ENCODE data around the gene ATP6V1G1.
"Not testable (repeated sequence)": the region's sequence is repeated elsewhere in the genome, so short reads cannot be mapped to it uniquely, and the experiment has no call there.

Gene ATP6V1G1

GRCh38 chr9:114591849-114592248 is 4.3 kb downstream of the ATP6V1G1 start:
- no peak for DNase-seq (ENCODE audit: low read depth)
- no peak for TF ChIP-seq CTCF (IDR thresholded peaks at IDR 0.05; ENCODE audit: low read length, missing control alignments)
- no peak overlapping the region for H3K4me3 ChIP-seq (replicated peaks; ENCODE audit: low read depth, low read length)

- no peak overlapping the region for H3K4me3 ChIP-seq (replicated peaks; ENCODE audit: low read depth, low read length)
- DNase-seq (ENCODE audit: low read depth): peak; percentile 25
- TF ChIP-seq CTCF (IDR thresholded peaks at IDR 0.05; ENCODE audit: low read length, missing control alignments): peak; percentile 32
Observed at GRCh38 chr9:114592356-114592755, 4.8 kb downstream of the ATP6V1G1 start.

- no peak for DNase-seq (ENCODE audit: low read depth)
- no peak overlapping the region for H3K4me3 ChIP-seq (replicated peaks; ENCODE audit: low read depth, low read length)
- TF ChIP-seq CTCF (IDR thresholded peaks at IDR 0.05; ENCODE audit: low read length, missing control alignments): no peak
Observed at GRCh38 chr9:114594136-114594535, 6.6 kb downstream of the ATP6V1G1 start.

GRCh38 chr9:114600502-114601248 is 13.1 kb downstream of the ATP6V1G1 start:
- not testable (repeated sequence) for H3K4me3 ChIP-seq (replicated peaks; ENCODE audit: low read depth, low read length); DNase-seq (ENCODE audit: low read depth)

- DNase-seq (ENCODE audit: low read depth); H3K4me3 ChIP-seq (replicated peaks; ENCODE audit: low read depth, low read length): not testable (repeated sequence)
Observed at GRCh38 chr9:114601787-114602186, 14.2 kb downstream of the ATP6V1G1 start.

- H3K4me3 ChIP-seq (replicated peaks; ENCODE audit: low read depth, low read length): no peak overlapping the region
- no peak for DNase-seq (ENCODE audit: low read depth)
- no peak for TF ChIP-seq CTCF (IDR thresholded peaks at IDR 0.05; ENCODE audit: low read length, missing control alignments)
Observed at GRCh38 chr9:114602620-114603019, 15.1 kb downstream of the ATP6V1G1 start.

- TF ChIP-seq CTCF (IDR thresholded peaks at IDR 0.05; ENCODE audit: low read length, missing control alignments): no peak
- no peak for DNase-seq (ENCODE audit: low read depth)
- no peak overlapping the region for H3K4me3 ChIP-seq (replicated peaks; ENCODE audit: low read depth, low read length)
Observed at GRCh38 chr9:114603248-114603647, 15.7 kb downstream of the ATP6V1G1 start.

GRCh38 chr9:114604989-114605388 is 17.4 kb downstream of the ATP6V1G1 start:
- no peak for TF ChIP-seq CTCF (IDR thresholded peaks at IDR 0.05; ENCODE audit: low read length, missing control alignments)
- no peak overlapping the region for H3K4me3 ChIP-seq (replicated peaks; ENCODE audit: low read depth, low read length)

More at GRCh38 chr9:114604989-114605388, 17.4 kb downstream of the ATP6V1G1 start:
- DNase-seq (ENCODE audit: low read depth): no peak
